K562 (cell line): ENCODE data around the gene RNF39. TPM values are rescaled to one million over a fixed set of nuclear protein-coding genes. Genes with fewer than 3 reads are reported as not detected.

Experiments
- ATF3 ChIP-seq, 2 experiments: fragments of 450-650 bp in 1 of 2; sonication (generic) in 1 of 2; formaldehyde crosslinking in 1 of 2; IDR thresholded peaks in 1 of 2; conservative IDR thresholded peaks in 1 of 2; 2 replicates each; pipeline versions ENCODE4 v1.6.1 to v1.8.1; 2016 to 2023; ENCODE audit warnings: mild to moderate bottlenecking in 2 of 2, moderate library complexity in 2 of 2, inconsistent platforms in 1 of 2, missing genetic modification reagents in 1 of 2
- BDP1 ChIP-seq: IDR thresholded peaks from 3 replicates; pipeline ENCODE4 v1.6.1; 2011; ENCODE audit not compliant: insufficient read length, insufficient read depth
- BRD4 ChIP-seq: fragments of 200-600 bp; sonication (generic); IDR thresholded peaks from 2 replicates; pipeline ENCODE4 v1.6.1; 2017; ENCODE audit warnings: inconsistent platforms
- CGGBP1 ChIP-seq: fragments of 250-450 bp; sonication (Bioruptor Pico); IDR thresholded peaks from 2 replicates; pipeline ENCODE4 v1.9.0; 2021; ENCODE audit warnings: mild to moderate bottlenecking
- CTBP1 ChIP-seq: fragments of 450-650 bp; IDR thresholded peaks from 2 replicates; pipeline ENCODE4 v1.6.1; 2016; ENCODE audit warnings: borderline replicate concordance
- E2F8 ChIP-seq: fragments of 450-650 bp; IDR thresholded peaks from 2 replicates; pipeline ENCODE4 v1.7.1; 2018; ENCODE audit warnings: mild to moderate bottlenecking, low read depth; ENCODE audit not compliant: partially characterized antibody
- ETS2 ChIP-seq: IDR thresholded peaks from 2 replicates; pipeline ENCODE4 v1.6.1; 2016; ENCODE audit warnings: borderline replicate concordance, missing genetic modification characterization, mild to moderate bottlenecking, moderate library complexity, missing compliant biosample characterization; ENCODE audit not compliant: poor library complexity, severe bottlenecking
- KLF10 ChIP-seq: fragments of 250-450 bp; sonication (Bioruptor Pico); IDR thresholded peaks from 2 replicates; pipeline ENCODE4 v1.6.1; 2021; ENCODE audit warnings: matching md5 sums
- NFATC3 ChIP-seq: fragments of 450-650 bp; IDR thresholded peaks from 2 replicates; pipeline ENCODE4 v1.6.1; 2017; ENCODE audit warnings: mild to moderate bottlenecking
- PHF8 ChIP-seq: fragments of 200-600 bp; sonication (generic); IDR thresholded peaks from 2 replicates; pipeline ENCODE4 v1.6.1; 2012; ENCODE audit warnings: mixed run types, mild to moderate bottlenecking, inconsistent platforms, low read length, moderate library complexity, borderline replicate concordance
- POU5F1 ChIP-seq: fragments of 150-350 bp; IDR thresholded peaks from 2 replicates; pipeline ENCODE4 v1.6.1; 2014; ENCODE audit warnings: borderline replicate concordance, low read length, low read depth, mild to moderate bottlenecking; ENCODE audit not compliant: partially characterized antibody
- RFX5 ChIP-seq: IDR thresholded peaks from 2 replicates; pipeline ENCODE4 v1.6.1; 2011; ENCODE audit warnings: low read depth, mild to moderate bottlenecking, improper control_type of control experiment, low read length
- SETDB1 ChIP-seq: IDR thresholded peaks from one replicate; pipeline ENCODE4 v1.6.1; 2012; ENCODE audit warnings: low read length, control low read depth, inconsistent platforms
- TCF15 ChIP-seq: fragments of 250-450 bp; sonication (Bioruptor Pico); IDR thresholded peaks from 2 replicates; pipeline ENCODE4 v1.8.0; 2022; ENCODE audit warnings: moderate library complexity, mild to moderate bottlenecking, inconsistent platforms
- THAP7 ChIP-seq: fragments of 250-450 bp; sonication (Bioruptor Pico); IDR thresholded peaks from 2 replicates; pipeline ENCODE4 v1.5.0; 2021
- ZNF24 ChIP-seq: fragments of 450-650 bp; IDR thresholded peaks from 2 replicates; pipeline ENCODE4 v1.6.1; 2016
- ZNF707 ChIP-seq: fragments of 250-450 bp; sonication (Bioruptor Pico); conservative IDR thresholded peaks from 2 replicates; pipeline ENCODE4 v1.8.0; 2022; ENCODE audit warnings: inconsistent platforms, mild to moderate bottlenecking, moderate library complexity
- polyA plus RNA-seq, 8 experiments: library from polyadenylated mRNA; depleted of rRNA in 4 of 8; stranded (reverse) in 5 of 8; unstranded in 3 of 8; fragments of >200 nt; fragmentation: Nextera tagmentation in 2 of 8; fragmentation: Illumina TruSeq in 1 of 8; extraction: Ambion mirVana in 2 of 8; extraction: Trizol in 1 of 8; gene quantifications; 2 replicates each; pipeline versions ENCODE4 v1.2.1 to v1.2.3, GENCODE V29; 2011 to 2014; ENCODE audit warnings: inconsistent platforms in 1 of 8, missing spikeins in 1 of 8
- total RNA-seq, 7 experiments: library from RNA; depleted of rRNA in 6 of 7; stranded (reverse); fragments of >200 nt in 6 of 7; fragmentation: Illumina TruSeq in 2 of 7; extraction: Trizol in 2 of 7; gene quantifications; 2 replicates each; pipeline versions ENCODE4 v1.2.1 to v1.2.3, GENCODE V29; 2011 to 2021; ENCODE audit warnings: low replicate concordance in 1 of 7
- TF ChIP-seq, protein P1 (sequence below), 2 experiments: fragments of 200-800 bp in 1 of 2; sonication (Bioruptor generic) in 1 of 2; sonication (generic) in 1 of 2; formaldehyde crosslinking in 1 of 2; IDR thresholded peaks in 1 of 2; conservative IDR thresholded peaks in 1 of 2; 2 replicates each; pipeline versions ENCODE4 v1.5.0 to v1.6.1; 2016 to 2020; ENCODE audit warnings: missing compliant biosample characterization in 1 of 2, missing genetic modification characterization in 1 of 2, missing genetic modification reagents in 1 of 2
- TF ChIP-seq, protein P2 (sequence below): sonication (generic); formaldehyde crosslinking; IDR thresholded peaks from 2 replicates; pipeline ENCODE4 v1.8.0; 2022; ENCODE audit warnings: mild to moderate bottlenecking, missing genetic modification reagents

RNF39 gene
- total and polyA plus RNA-seq, 9 of the 15 experiments (the other 6 are each of a cell fraction or from before 2014, with no cell fraction given) = not detected

- TF ChIP-seq, protein P1, sequence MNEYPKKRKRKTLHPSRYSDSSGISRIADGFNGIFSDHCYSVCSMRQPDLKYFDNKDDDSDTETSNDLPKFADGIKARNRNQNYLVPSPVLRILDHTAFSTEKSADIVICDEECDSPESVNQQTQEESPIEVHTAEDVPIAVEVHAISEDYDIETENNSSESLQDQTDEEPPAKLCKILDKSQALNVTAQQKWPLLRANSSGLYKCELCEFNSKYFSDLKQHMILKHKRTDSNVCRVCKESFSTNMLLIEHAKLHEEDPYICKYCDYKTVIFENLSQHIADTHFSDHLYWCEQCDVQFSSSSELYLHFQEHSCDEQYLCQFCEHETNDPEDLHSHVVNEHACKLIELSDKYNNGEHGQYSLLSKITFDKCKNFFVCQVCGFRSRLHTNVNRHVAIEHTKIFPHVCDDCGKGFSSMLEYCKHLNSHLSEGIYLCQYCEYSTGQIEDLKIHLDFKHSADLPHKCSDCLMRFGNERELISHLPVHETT (CRISPR knock-in tag; conservative IDR thresholded peaks at IDR 0.05 in 1 of 2, IDR thresholded peaks at IDR 0.05 in 1 of 2) = peak in 1 of 2 experiments; percentile 57; a peak in 2 of 4 replicates
- TF ChIP-seq ZNF24 (0 out of 2 replicates have a peak, but pooled peaks have one; percentile 19), CTBP1 (peak; percentile 88), POU5F1 (peak; percentile 81), RFX5 (0 out of 2 replicates have a peak, but pooled peaks have one; percentile 22), ATF3 (IDR thresholded peaks at IDR 0.05) (peak; percentile 87), ATF3 (CRISPR knock-in tag; conservative IDR thresholded peaks at IDR 0.05) (peak; percentile 86), NFATC3 (no peak), PHF8 (peak; percentile 66), SETDB1 (peak; percentile 84), TCF15 (CRISPR knock-in tag) (no peak), THAP7 (CRISPR knock-in tag) (no peak), ETS2 (tag) (no peak), BDP1 (no peak), CGGBP1 (CRISPR knock-in tag) (no peak), BRD4 (0 out of 2 replicates have a peak, but pooled peaks have one; percentile 56), E2F8 (peak; percentile 98), ZNF707 (CRISPR knock-in tag) (peak; percentile 50), KLF10 (no peak)
- TF ChIP-seq, protein P2, sequence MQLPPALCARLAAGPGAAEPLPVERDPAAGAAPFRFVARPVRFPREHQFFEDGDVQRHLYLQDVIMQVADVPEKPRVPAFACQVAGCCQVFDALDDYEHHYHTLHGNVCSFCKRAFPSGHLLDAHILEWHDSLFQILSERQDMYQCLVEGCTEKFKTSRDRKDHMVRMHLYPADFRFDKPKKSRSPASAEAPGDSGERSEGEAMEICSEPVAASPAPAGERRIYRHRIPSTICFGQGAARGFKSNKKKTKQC (CRISPR knock-in tag) = peak; percentile 55
Observed at GRCh38 chr6:30066577-30067459, 8.8 kb downstream of the RNF39 start, which contains the start of gene PPP1R11 (continued).
